BE2C (cell line): ENCODE measurements around the gene FBXL13.

Source experiments
- DNase-seq: peaks from one replicate; pipeline ENCODE4 v3.0.0-alpha.2; 2020
- H3K27me3 ChIP-seq: fragments of 250-450 bp; sonication (Bioruptor Pico); 2 replicates; pipeline ENCODE4 v1.5.1; 2020; ENCODE audit warnings: mild to moderate bottlenecking
- H3K36me3 ChIP-seq: fragments of 250-450 bp; sonication (Bioruptor Pico); 2 replicates; pipeline ENCODE4 v1.5.1; 2020; ENCODE audit warnings: mild to moderate bottlenecking
- H3K4me1 ChIP-seq: fragments of 250-450 bp; sonication (Bioruptor Pico); 2 replicates; pipeline ENCODE4 v1.5.1; 2020
- H3K4me3 ChIP-seq: 2 replicates; pipeline ENCODE4 v1.5.1; 2011; ENCODE audit warnings: low read depth, low read length
- H3K9me3 ChIP-seq: fragments of 250-450 bp; sonication (Bioruptor Pico); 2 replicates; pipeline ENCODE4 v1.5.1; 2020
- CTCF ChIP-seq: IDR thresholded peaks from 2 replicates; pipeline ENCODE4 v1.5.1; 2012; ENCODE audit warnings: mild to moderate bottlenecking, low read depth, low read length

Gene FBXL13

DNA sequence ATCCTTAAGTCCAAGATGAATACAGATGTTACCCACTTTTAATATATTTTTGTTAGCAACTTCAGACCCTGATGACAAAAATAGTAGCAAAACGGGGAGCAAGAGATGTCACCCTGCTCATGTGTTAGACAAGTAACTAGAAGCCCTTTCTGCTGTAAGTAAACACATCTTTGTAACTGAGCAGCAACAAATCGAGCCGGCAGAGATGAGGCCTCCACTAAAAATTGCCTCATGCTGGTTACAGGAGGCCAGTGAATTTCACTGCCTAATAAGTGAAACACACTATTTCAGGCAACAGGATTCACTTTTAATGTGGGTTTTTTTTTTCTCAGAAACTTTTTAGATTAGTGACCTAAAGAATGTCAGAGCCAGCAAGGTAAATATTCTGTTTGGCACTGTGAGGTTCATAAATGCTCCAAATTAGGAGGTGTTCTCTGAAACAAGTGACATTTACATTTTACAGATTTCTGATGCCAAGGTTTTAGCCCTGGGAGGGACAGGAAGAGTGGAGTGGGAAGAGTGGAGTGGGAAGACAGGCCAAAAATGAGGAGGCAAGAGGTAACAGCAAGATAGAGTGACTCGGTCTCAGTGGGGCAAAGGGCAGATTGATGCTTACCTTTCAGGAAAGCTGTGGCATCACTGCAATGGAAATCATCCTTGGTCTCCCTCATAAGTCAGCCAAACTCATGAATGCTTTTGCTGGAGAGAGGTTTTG lies 215.4 kb downstream of the FBXL13 start:
- Histone ChIP-seq H3K4me3 (no peak overlapping the region), H3K9me3 (no peaks in the 10 kb centered on the region), H3K27me3 (no peaks in the 10 kb centered on the region), H3K36me3 (no peaks in the 10 kb centered on the region), H3K4me1 (no peaks in the 10 kb centered on the region)
- DNase-seq: no peak
- no peak for TF ChIP-seq CTCF

DNA sequence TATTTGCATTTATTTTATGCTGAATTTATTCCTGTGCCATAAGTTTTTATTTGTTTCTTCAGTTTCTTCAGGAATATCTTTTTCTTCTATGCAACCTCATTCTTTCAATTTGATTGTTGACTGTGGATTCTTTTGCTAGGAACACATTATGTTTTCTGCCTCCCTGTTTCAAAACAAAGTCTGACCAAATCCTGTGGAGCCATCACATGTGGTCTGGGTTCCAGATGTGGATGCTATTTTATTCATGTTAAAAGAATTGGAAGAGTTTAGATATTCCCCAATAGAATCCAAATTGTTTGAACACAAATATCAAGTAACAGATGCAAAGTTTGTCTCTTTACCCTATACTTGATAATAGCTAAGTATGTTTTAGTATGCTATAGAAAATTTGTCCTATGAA lies 218.6 kb downstream of the FBXL13 start:
- no peak for TF ChIP-seq CTCF
- H3K4me3 ChIP-seq: no peak overlapping the region
- no peaks in the 10 kb centered on the region for H3K36me3 ChIP-seq

GRCh38 chr7:102849538-102849937 lies 225.1 kb downstream of the FBXL13 start:
- H3K36me3 ChIP-seq: no peaks in the 10 kb centered on the region
- no peaks in the 10 kb centered on the region; the same call in 1 of the 2 replicates for H3K4me1 ChIP-seq
- no peak for TF ChIP-seq CTCF
- peaks cover 8% of the 10 kb centered on the region; the same call in 1 of the 2 replicates for H3K27me3 ChIP-seq
- no peak for DNase-seq
- no peaks in the 10 kb centered on the region; the same call in 1 of the 2 replicates for H3K9me3 ChIP-seq
- H3K4me3 ChIP-seq: no peak overlapping the region

More for the DNA sequence above, 218.6 kb downstream of the FBXL13 start:
- Histone ChIP-seq H3K9me3 (no peaks in the 10 kb centered on the region; the same call in 1 of the 2 replicates), H3K4me1 (no peaks in the 10 kb centered on the region), H3K27me3 (no peaks in the 10 kb centered on the region; the same call in 1 of the 2 replicates)
- no peak for DNase-seq

DNA sequence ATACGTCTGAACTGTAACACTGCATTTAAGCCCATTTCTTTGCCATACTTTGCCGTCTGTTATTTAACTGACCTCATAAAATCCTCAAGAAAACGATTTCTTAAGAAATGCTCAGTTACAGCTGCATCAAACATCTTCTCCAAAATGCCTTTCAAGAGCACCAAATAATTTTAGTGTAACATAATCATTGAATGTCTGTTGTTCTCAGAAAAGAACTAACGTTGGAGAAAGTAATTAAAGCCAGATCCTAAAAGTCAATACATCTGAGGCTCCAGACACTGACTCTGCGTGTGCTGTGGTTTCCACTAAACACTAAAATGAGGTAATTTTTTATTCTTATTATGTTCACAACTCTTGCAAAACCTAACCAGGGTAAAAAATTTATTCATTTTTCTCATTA lies 225.5 kb downstream of the FBXL13 start:
- H3K36me3 ChIP-seq: no peaks in the 10 kb centered on the region
- no peak overlapping the region for H3K4me3 ChIP-seq
- no peak for DNase-seq
- H3K27me3 ChIP-seq: peaks cover 8% of the 10 kb centered on the region; the same call in 1 of the 2 replicates
- no peak for TF ChIP-seq CTCF
- H3K4me1 ChIP-seq: no peaks in the 10 kb centered on the region; the same call in 1 of the 2 replicates
- H3K9me3 ChIP-seq: no peaks in the 10 kb centered on the region; the same call in 1 of the 2 replicates

DNA sequence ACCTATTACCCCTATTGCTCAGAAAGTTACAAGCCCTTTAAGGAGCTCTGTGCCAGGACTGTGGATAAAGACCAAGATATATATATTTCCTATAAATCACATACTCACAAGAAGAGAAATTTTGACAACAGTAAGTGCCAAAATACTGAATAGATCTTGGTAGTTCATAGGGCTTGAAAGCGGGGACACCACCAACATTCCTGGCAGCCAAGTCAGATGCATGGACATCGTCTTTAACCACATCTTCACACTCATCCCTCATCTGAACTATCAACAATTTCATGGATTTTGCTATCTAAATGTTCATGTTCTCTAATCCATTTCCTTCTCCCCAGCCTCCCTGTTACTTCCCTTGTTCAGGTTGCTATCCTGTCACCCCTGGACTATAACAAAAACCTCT lies 229.2 kb downstream of the FBXL13 start:
- Histone ChIP-seq H3K9me3 (no peaks in the 10 kb centered on the region), H3K4me3 (no peak overlapping the region), H3K27me3 (peaks cover 2% of the 10 kb centered on the region; the same call in 1 of the 2 replicates), H3K36me3 (no peaks in the 10 kb centered on the region), H3K4me1 (no peaks in the 10 kb centered on the region; the same call in 1 of the 2 replicates)
- TF ChIP-seq CTCF: no peak
- no peak for DNase-seq

- Histone ChIP-seq H3K36me3 (no peaks in the 10 kb centered on the region), H3K4me3 (no peak overlapping the region), H3K27me3 (no peaks in the 10 kb centered on the region), H3K4me1 (no peaks in the 10 kb centered on the region), H3K9me3 (no peaks in the 10 kb centered on the region)
- no peak for TF ChIP-seq CTCF
- no peak for DNase-seq
These were observed 230.7 kb downstream of the FBXL13 start for GRCh38 chr7:102843850-102844249.
